PC-9 (cell line): Measurements from ENCODE around the gene TMEM235.

Experiments used
- EZH2 ChIP-seq: fragments of 200-600 bp; sonication (generic); IDR thresholded peaks from 2 replicates; pipeline ENCODE4 v1.8.0; 2017; ENCODE audit warnings: antibody characterized with exemption, low read depth
- TF ChIP-seq, protein P1 (sequence below): fragments of 200-600 bp; sonication (generic); conservative IDR thresholded peaks from 2 replicates; pipeline ENCODE4 v1.6.1; 2017; ENCODE audit warnings: mixed run types, antibody characterized with exemption, mild to moderate bottlenecking, moderate library complexity

GRCh38 chr17:78202666-78203065 is 28.8 kb upstream of the TMEM235 start:
- no peak for TF ChIP-seq EZH2
- TF ChIP-seq, protein P1, sequence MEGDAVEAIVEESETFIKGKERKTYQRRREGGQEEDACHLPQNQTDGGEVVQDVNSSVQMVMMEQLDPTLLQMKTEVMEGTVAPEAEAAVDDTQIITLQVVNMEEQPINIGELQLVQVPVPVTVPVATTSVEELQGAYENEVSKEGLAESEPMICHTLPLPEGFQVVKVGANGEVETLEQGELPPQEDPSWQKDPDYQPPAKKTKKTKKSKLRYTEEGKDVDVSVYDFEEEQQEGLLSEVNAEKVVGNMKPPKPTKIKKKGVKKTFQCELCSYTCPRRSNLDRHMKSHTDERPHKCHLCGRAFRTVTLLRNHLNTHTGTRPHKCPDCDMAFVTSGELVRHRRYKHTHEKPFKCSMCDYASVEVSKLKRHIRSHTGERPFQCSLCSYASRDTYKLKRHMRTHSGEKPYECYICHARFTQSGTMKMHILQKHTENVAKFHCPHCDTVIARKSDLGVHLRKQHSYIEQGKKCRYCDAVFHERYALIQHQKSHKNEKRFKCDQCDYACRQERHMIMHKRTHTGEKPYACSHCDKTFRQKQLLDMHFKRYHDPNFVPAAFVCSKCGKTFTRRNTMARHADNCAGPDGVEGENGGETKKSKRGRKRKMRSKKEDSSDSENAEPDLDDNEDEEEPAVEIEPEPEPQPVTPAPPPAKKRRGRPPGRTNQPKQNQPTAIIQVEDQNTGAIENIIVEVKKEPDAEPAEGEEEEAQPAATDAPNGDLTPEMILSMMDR, result no peak
